Measurements from ENCODE around the gene VSTM4. TPM values are rescaled to one million over a fixed set of nuclear protein-coding genes. Genes with fewer than 3 reads are reported as not detected.

VSTM4 gene
- polyA plus RNA-seq, 1 of the 3 experiments (the other 2 are of a cell fraction), result 0.39 TPM

GRCh38 chr10:49136525-49136924 is 21.2 kb upstream of the VSTM4 start:
- 40% methylated on average over 1 of the region's 1 CpG for WGBS (ENCODE audit: low lambda C conversion rate)
- TF ChIP-seq MAX (IDR thresholded peaks at IDR 0.05; ENCODE audit: low read depth), result no peak
- TF ChIP-seq FOSL2 (IDR thresholded peaks at IDR 0.05; ENCODE audit: borderline replicate concordance, low read depth), result no peak
- TF ChIP-seq JUND (IDR thresholded peaks at IDR 0.05), result no peak
- H3K27ac ChIP-seq (ENCODE audit: low read depth in 2 of 2, low read length in 1 of 2), result no peak overlapping the region
- no peaks in the 10 kb centered on the region for H3K36me3 ChIP-seq (replicated peaks in 1 of 2; ENCODE audit: control insufficient read depth in 1 of 2, insufficient read depth in 2 of 2, low read length in 1 of 2)
- ChIA-PET CTCF (no interaction called here), POLR2A (no interaction called here)
- H3K9ac ChIP-seq, result no peak overlapping the region
- H3K4me1 ChIP-seq (ENCODE audit: control insufficient read depth in 1 of 2, insufficient read depth in 2 of 2, low read depth in 1 of 2, low read length in 1 of 2), result peaks cover 0 to 8% of the 10 kb centered on the region in 2 experiments; a peak in 1 of 4 replicates
- H3K27me3 ChIP-seq (ENCODE audit: insufficient read depth), result no peaks in the 10 kb centered on the region
- no peaks in the 10 kb centered on the region for H3K79me2 ChIP-seq (ENCODE audit: insufficient read depth)
- H3K4me2 ChIP-seq, result no peak overlapping the region
- no peaks in the 10 kb centered on the region for H3K9me3 ChIP-seq
- no peak overlapping the region for H2AFZ ChIP-seq (ENCODE audit: low read depth)
- no peaks in the 10 kb centered on the region for H4K20me1 ChIP-seq (ENCODE audit: insufficient read depth)
- H3K4me3 ChIP-seq (ENCODE audit: low read depth in 2 of 2, low read length in 1 of 2), result no peak overlapping the region
- DNase-seq, result no peak
- no peaks in the 10 kb centered on the region for H3K9me2 ChIP-seq
- H3F3A ChIP-seq (replicated peaks; ENCODE audit: insufficient read depth), result peaks cover 3% of the 10 kb centered on the region

- no peak for TF ChIP-seq USF2 (IDR thresholded peaks at IDR 0.05; ENCODE audit: borderline replicate concordance, low read depth, low read length)
- no peak for TF ChIP-seq PBX3 (IDR thresholded peaks at IDR 0.05)
- no peak for TF ChIP-seq IRF3 (IDR thresholded peaks at IDR 0.05; ENCODE audit: low read depth, low read length)
- TF ChIP-seq GABPA (IDR thresholded peaks at IDR 0.05; ENCODE audit: low read depth), result no peak
- TF ChIP-seq USF1 (IDR thresholded peaks at IDR 0.05; ENCODE audit: borderline replicate concordance, low read depth), result no peak
- no peak for TF ChIP-seq YY1 (IDR thresholded peaks at IDR 0.05; ENCODE audit: low read depth)
- no peak for TF ChIP-seq JUND (IDR thresholded peaks at IDR 0.05)
- no peak for TF ChIP-seq TEAD4 (IDR thresholded peaks at IDR 0.05; ENCODE audit: borderline replicate concordance, insufficient read depth)
- no peak for TF ChIP-seq MEF2A (IDR thresholded peaks at IDR 0.05; ENCODE audit: borderline replicate concordance, low read depth)
- no peak for TF ChIP-seq EZH2phosphoT487 (IDR thresholded peaks at IDR 0.05; ENCODE audit: borderline replicate concordance, low read depth)
- TF ChIP-seq RFX5 (IDR thresholded peaks at IDR 0.05; ENCODE audit: low read length), result no peak
- no peak for TF ChIP-seq SMC3 (IDR thresholded peaks at IDR 0.05; ENCODE audit: low read depth, low read length)
- no peak for TF ChIP-seq RAD21 (IDR thresholded peaks at IDR 0.05; ENCODE audit: low read length)
- TF ChIP-seq REST (IDR thresholded peaks at IDR 0.05; ENCODE audit: low read depth, low read length), result no peak
- TF ChIP-seq EP300 (IDR thresholded peaks at IDR 0.05; ENCODE audit: borderline replicate concordance in 1 of 2, low read depth in 1 of 2, low read length in 1 of 2), result no peak
- Histone ChIP-seq H4K20me1 (ENCODE audit: insufficient read depth) (no peaks in the 10 kb centered on the region), H3K9me3 (no peaks in the 10 kb centered on the region), H3K27ac (ENCODE audit: low read depth in 2 of 2, low read length in 1 of 2) (no peak overlapping the region), H3F3A (replicated peaks; ENCODE audit: insufficient read depth) (peaks cover 3% of the 10 kb centered on the region), H3K36me3 (replicated peaks in 1 of 2; ENCODE audit: control insufficient read depth in 1 of 2, insufficient read depth in 2 of 2, low read length in 1 of 2) (no peaks in the 10 kb centered on the region), H2AFZ (ENCODE audit: low read depth) (no peak overlapping the region), H3K4me1 (ENCODE audit: control insufficient read depth in 1 of 2, insufficient read depth in 2 of 2, low read depth in 1 of 2, low read length in 1 of 2) (peaks cover 0 to 6% of the 10 kb centered on the region in 2 experiments; a peak in 1 of 4 replicates), H3K9me2 (no peaks in the 10 kb centered on the region), H3K79me2 (ENCODE audit: insufficient read depth) (no peaks in the 10 kb centered on the region), H3K27me3 (ENCODE audit: insufficient read depth) (no peaks in the 10 kb centered on the region), H3K4me2 (no peak overlapping the region), H3K9ac (no peak overlapping the region), H3K4me3 (ENCODE audit: low read depth in 2 of 2, low read length in 1 of 2) (no peak overlapping the region)
- ChIA-PET POLR2A (no interaction called here), CTCF (no interaction called here)
- DNase-seq, result no peak
- 33% methylated on average over 9 of the region's 9 CpGs for WGBS (ENCODE audit: low lambda C conversion rate)
Measured at GRCh38 chr10:49135575-49136313, 20.4 kb upstream of the VSTM4 start.
